ENCODE data around the gene RACGAP1.

RACGAP1 gene

DNA sequence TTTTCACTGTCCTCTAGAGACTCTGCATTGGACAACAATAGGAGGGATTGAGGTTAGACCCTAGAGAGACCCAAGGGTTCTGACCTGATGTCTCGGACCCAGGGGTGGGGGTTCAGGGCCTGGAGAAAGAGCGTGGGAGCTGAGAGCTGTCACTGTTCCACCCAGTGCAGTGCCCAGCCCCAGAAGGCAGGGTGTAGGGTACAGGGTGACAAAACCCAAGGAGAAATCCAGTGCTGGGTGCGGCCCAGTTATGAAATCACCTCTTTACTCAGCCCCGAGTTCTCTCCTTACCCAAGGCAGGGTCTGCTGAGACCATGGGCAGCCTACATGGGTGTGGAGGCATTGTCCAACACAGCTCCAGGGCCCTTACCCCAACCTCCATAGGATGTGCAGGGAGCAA, 72.1 kb downstream of the RACGAP1 start:
- Histone ChIP-seq H3K4me1 (ENCODE audit: control insufficient read depth, insufficient read depth, low read length, poor library complexity, severe bottlenecking) (peaks cover 6% of the 10 kb centered on the region), H3K4me3 (ENCODE audit: extremely low read depth, insufficient read depth, low read length, poor library complexity, severe bottlenecking) (no peak overlapping the region), H3K27ac (ENCODE audit: low read depth, low read length, severe bottlenecking) (no peak overlapping the region), H3K9me3 (ENCODE audit: control insufficient read depth, low read length) (no peaks in the 10 kb centered on the region), H3K36me3 (ENCODE audit: control insufficient read depth, insufficient read depth, low read length) (no peaks in the 10 kb centered on the region)
- WGBS, 2 experiments (ENCODE audit: insufficient coverage in 2 of 2), result 94 to 100% methylated on average over 3 to 4 of the region's 4 CpGs

DNA sequence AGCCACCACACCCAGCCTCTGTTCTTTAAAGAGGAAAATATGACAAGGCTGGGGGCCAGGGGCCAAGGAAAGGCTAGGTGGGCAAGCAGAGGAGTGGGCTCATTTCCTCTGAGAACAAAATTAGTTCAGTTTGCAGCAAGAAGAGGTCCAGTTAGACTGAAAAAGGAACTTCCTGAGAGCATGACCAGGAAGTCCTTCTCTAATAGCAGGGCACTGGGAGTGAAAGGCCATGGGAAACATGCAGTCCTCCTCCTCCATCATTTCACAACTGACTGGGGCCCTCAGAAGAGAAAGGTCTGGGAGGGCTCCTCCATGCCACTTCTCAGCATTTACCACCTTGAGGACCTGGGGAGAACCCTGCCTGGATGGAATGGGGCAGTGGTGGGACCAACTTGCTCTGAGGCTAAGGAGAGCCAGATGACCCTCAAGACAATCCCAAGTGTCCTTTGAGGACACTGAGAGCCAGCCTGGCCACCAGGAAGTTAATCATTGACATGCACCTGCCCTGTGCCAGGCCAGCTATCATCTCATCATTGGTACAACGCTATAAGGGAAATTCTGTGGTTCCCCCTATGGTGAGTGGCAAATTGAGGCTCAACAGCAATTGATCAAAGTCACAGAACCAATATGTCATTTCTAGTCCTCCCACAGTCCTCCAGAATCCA, 72.8 kb downstream of the RACGAP1 start:
- Histone ChIP-seq H3K36me3 (ENCODE audit: control insufficient read depth, insufficient read depth, low read length) (no peaks in the 10 kb centered on the region), H3K4me3 (ENCODE audit: extremely low read depth, insufficient read depth, low read length, poor library complexity, severe bottlenecking) (no peak overlapping the region), H3K9me3 (ENCODE audit: control insufficient read depth, low read length) (no peaks in the 10 kb centered on the region), H3K4me1 (ENCODE audit: control insufficient read depth, insufficient read depth, low read length, poor library complexity, severe bottlenecking) (peaks cover 6% of the 10 kb centered on the region), H3K27ac (ENCODE audit: low read depth, low read length, severe bottlenecking) (no peak overlapping the region)
- 88% methylated on average over 1 of the region's 1 CpG; no CpG with 5 or more reads in 1 of the 2 experiments for WGBS, 2 experiments (ENCODE audit: insufficient coverage in 2 of 2)

DNA sequence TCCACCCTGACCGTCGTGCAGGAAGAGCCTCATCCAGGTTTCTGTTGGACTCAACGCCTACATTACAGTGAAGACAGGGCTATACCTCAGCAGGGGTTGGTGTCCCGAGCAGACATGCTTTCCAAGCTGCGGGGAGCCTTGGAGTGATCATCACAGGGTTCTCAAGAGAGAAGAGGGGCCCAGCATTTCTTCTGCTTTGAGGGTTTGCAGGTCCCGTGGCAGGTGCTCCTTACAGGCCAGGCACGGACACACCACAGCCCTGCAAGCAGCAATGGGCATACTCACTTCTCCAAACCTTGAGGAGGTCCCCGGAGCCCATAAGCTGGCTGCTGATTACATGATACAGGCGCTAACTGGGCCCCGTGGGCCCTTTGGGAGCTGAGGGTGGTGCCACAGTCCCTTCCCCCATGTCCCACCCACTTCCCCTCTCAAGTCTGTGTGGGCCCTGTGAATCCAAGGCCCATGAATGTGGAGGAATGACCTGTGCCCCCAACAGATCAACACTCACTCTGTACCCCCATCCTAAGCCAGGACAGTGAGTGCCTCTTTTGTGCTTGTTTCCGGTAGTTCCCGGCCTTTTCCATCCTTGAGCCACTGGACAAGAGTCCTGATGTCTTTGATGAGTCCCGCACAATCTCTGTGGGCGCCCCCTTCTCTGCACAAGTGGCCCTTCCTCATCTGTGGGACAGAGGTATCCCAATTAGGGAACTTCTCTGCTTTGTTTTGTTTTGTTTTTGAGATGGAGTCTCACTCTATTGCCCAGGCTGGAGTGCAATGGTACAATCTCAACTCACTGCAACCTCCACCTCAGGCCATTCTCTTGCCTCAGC, 73.7 kb downstream of the RACGAP1 start:
- no peak overlapping the region for H3K4me3 ChIP-seq (ENCODE audit: extremely low read depth, insufficient read depth, low read length, poor library complexity, severe bottlenecking)
- 80 to 90% methylated on average over 12 to 14 of the region's 14 CpGs for WGBS, 2 experiments (ENCODE audit: insufficient coverage in 2 of 2)
- H3K36me3 ChIP-seq (ENCODE audit: control insufficient read depth, insufficient read depth, low read length), result no peaks in the 10 kb centered on the region
- H3K4me1 ChIP-seq (ENCODE audit: control insufficient read depth, insufficient read depth, low read length, poor library complexity, severe bottlenecking), result peaks cover 6% of the 10 kb centered on the region
- H3K27ac ChIP-seq (ENCODE audit: low read depth, low read length, severe bottlenecking), result no peak overlapping the region
- no peaks in the 10 kb centered on the region for H3K9me3 ChIP-seq (ENCODE audit: control insufficient read depth, low read length)

DNA sequence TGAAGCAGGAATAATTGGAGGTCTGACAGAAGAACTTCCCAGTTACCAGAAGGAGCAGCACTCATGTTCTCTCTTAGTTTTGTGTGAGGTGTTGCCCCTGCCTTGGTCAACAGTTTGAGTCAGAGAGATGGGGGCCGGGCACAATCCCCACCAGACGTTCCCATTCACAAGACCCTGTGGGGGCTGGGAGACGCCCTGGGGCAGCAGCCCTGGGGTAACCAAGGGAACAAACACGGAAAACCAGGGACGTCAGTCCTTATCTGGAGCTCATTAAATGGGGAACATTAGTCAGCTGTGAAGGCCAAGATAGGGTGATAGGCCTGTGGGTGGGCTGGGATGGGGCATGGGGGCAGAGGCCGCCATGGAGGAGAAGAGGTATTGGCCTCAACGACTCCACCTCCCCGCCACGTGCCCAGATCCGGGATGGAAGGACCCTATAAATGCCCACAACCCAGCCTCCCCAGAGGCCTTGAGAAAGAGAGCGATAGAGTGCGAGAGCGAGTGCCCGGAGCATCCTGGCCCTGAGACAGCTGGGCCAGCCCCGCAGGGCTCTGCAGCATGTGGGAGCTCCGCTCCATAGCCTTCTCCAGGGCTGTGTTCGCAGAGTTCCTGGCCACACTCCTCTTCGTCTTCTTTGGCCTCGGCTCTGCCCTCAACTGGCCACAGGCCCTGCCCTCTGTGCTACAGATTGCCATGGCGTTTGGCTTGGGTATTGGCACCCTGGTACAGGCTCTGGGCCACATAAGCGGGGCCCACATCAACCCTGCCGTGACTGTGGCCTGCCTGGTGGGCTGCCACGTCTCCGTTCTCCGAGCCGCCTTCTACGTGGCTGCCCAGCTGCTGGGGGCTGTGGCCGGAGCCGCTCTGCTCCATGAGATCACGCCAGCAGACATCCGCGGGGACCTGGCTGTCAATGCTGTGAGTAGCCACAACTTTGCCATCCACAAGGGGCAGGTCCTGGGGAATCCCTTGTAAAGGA, 74.7 kb downstream of the RACGAP1 start, which contains the start of gene AQP2:
Gene AQP2 (plus strand): TSS at position 465 of the 979 bp plus-strand sequence. CDS start 94 bp downstream, at position 559.
- 91 to 93% methylated on average over 25 to 31 of the region's 32 CpGs for WGBS, 2 experiments (ENCODE audit: insufficient coverage in 2 of 2)
- no peaks in the 10 kb centered on the region for H3K36me3 ChIP-seq (ENCODE audit: control insufficient read depth, insufficient read depth, low read length)
- H3K4me3 ChIP-seq (ENCODE audit: extremely low read depth, insufficient read depth, low read length, poor library complexity, severe bottlenecking), result no peak within 1 kb of the TSS
- H3K9me3 ChIP-seq (ENCODE audit: control insufficient read depth, low read length), result no peaks in the 10 kb centered on the region
- H3K27ac ChIP-seq (ENCODE audit: low read depth, low read length, severe bottlenecking), result no peak within 1 kb of the TSS
- peaks cover 6% of the 10 kb centered on the region for H3K4me1 ChIP-seq (ENCODE audit: control insufficient read depth, insufficient read depth, low read length, poor library complexity, severe bottlenecking)

DNA sequence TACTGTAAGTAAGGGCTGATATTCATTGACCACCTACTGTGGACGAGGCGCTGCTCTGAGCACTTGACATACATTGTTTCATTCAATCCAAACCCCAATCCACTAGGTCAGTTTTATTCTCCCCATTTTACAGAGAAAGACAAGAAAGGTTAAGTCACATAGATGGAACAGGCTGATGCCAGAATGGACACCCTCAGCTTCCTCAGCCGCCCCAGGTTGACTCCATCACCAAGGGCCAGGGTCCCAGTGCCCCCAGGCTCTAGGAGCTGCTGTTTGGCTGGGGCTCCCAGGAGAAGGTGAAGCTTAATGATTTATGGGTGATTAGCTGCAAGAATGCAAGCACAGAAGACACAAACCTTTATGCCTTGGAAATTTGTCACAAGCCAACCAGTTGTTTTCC, 75.4 kb downstream of the RACGAP1 start:
- Histone ChIP-seq H3K36me3 (ENCODE audit: control insufficient read depth, insufficient read depth, low read length) (no peaks in the 10 kb centered on the region), H3K4me3 (ENCODE audit: extremely low read depth, insufficient read depth, low read length, poor library complexity, severe bottlenecking) (no peak overlapping the region), H3K4me1 (ENCODE audit: control insufficient read depth, insufficient read depth, low read length, poor library complexity, severe bottlenecking) (peaks cover 10% of the 10 kb centered on the region), H3K27ac (ENCODE audit: low read depth, low read length, severe bottlenecking) (no peak overlapping the region), H3K9me3 (ENCODE audit: control insufficient read depth, low read length) (no peaks in the 10 kb centered on the region)
- 100% methylated on average over 1 of the region's 3 CpGs for WGBS, 2 experiments (ENCODE audit: insufficient coverage in 2 of 2)

DNA sequence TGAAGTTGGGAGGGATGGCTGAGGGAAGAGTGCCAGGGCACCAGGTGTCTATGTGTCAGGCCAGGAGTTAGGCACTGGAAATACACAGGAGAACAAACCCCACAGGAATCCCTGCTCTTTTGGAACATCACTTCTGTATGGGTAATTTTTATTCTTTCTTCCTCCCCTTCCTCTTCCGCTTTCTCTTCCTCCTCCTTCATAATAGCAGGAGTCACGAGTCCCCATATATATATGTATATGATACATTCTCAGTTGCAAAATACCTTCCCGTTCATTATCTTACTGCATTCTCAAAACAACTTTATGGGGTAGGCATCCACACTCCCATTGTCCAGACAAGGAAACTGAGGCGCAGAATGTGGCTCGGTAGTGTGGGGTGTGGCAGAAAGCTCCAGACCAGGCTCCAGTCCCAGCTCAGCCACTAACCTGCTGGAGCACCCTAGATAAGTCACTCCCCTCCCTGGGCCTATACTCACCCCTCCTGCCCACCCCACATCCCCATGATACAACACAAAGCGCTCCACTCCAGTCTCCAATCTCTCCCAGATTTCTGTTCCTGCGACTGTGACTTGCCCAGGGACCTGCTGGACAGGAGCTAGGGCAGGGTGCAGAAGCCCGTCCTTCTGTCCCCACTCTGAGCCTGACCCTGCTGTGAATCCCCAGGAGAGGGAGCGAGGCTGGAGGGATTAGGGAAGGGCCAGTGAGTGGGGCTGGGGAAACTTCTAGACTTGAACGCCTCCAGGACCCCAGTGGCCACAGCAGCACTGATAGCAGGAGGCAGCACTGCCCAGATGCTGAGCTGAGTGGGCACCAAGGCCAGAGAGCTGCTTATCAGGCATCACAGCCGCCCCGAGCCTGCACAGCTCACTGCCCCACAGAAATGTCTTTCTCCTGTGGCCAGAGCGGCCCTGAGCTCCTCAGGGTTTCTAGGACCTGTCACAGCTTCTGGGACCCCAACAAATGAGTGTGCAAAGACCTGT, 76.1 kb downstream of the RACGAP1 start:
- Histone ChIP-seq H3K4me3 (ENCODE audit: extremely low read depth, insufficient read depth, low read length, poor library complexity, severe bottlenecking) (no peak overlapping the region), H3K27ac (ENCODE audit: low read depth, low read length, severe bottlenecking) (no peak overlapping the region), H3K36me3 (ENCODE audit: control insufficient read depth, insufficient read depth, low read length) (no peaks in the 10 kb centered on the region), H3K9me3 (ENCODE audit: control insufficient read depth, low read length) (no peaks in the 10 kb centered on the region), H3K4me1 (ENCODE audit: control insufficient read depth, insufficient read depth, low read length, poor library complexity, severe bottlenecking) (peaks cover 10% of the 10 kb centered on the region)
- WGBS, 2 experiments (ENCODE audit: insufficient coverage in 2 of 2), result 86 to 90% methylated on average over 5 to 6 of the region's 13 CpGs

DNA sequence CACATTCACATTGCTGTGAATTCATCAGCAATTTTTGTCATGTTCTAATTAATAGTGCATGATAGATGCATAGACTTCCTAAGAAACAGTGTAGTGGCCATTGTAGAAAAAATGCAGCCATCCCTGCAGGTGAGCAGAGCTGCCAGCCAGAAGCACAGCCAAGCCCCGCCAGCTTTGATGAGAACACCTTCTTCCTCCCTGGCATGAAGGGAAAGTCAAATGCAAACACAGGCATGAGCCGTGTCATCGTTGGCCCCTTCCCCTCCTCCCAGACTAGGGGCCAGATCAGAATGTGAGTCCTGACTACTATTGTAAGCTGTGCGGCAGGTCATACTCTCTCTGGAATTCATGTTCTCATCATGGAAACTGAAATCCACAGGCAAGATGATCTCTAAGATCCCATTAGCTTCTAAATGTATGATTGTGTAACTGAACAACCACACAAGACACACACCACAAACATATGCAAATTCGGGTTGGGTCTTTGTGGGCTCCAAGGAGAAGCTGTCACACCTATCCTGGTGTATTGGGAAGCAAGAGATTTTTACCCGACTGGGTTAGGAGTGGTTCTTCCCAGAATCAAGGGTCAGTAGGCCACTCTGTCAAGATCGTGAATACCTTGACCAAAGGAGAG, 77.6 kb downstream of the RACGAP1 start:
- 83 to 86% methylated on average over 6 to 7 of the region's 7 CpGs for WGBS, 2 experiments (ENCODE audit: insufficient coverage in 2 of 2)
- peaks cover 11% of the 10 kb centered on the region for H3K4me1 ChIP-seq (ENCODE audit: control insufficient read depth, insufficient read depth, low read length, poor library complexity, severe bottlenecking)
- no peak overlapping the region for H3K4me3 ChIP-seq (ENCODE audit: extremely low read depth, insufficient read depth, low read length, poor library complexity, severe bottlenecking)
- no peaks in the 10 kb centered on the region for H3K36me3 ChIP-seq (ENCODE audit: control insufficient read depth, insufficient read depth, low read length)
- no peaks in the 10 kb centered on the region for H3K9me3 ChIP-seq (ENCODE audit: control insufficient read depth, low read length)
- H3K27ac ChIP-seq (ENCODE audit: low read depth, low read length, severe bottlenecking), result no peak overlapping the region

DNA sequence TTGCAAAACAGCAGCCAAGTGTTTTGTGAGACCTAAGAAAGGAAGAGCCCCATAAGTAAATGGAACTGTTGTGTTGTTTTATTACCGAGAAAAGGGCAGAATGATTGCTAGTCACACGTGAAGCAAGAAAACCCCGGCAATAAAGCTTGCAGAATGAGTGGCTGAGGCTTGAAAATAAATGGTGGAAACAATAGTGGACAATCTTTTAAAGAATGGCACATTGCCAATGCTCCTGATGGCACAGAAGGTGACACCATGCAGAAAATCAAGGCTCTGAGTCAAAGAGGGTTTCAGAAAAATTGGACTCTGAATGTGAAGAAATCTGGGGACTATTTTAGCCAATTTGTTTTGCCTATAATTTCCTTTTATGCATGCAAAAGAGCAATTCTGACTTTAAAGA, 78.8 kb downstream of the RACGAP1 start:
- no peaks in the 10 kb centered on the region for H3K36me3 ChIP-seq (ENCODE audit: control insufficient read depth, insufficient read depth, low read length)
- H3K27ac ChIP-seq (ENCODE audit: low read depth, low read length, severe bottlenecking), result no peak overlapping the region
- H3K4me3 ChIP-seq (ENCODE audit: extremely low read depth, insufficient read depth, low read length, poor library complexity, severe bottlenecking), result no peak overlapping the region
- H3K4me1 ChIP-seq (ENCODE audit: control insufficient read depth, insufficient read depth, low read length, poor library complexity, severe bottlenecking), result peaks cover 13% of the 10 kb centered on the region
- WGBS, 2 experiments (ENCODE audit: insufficient coverage in 2 of 2), result 82 to 91% methylated on average over 3 of the region's 3 CpGs
- no peaks in the 10 kb centered on the region for H3K9me3 ChIP-seq (ENCODE audit: control insufficient read depth, low read length)

DNA sequence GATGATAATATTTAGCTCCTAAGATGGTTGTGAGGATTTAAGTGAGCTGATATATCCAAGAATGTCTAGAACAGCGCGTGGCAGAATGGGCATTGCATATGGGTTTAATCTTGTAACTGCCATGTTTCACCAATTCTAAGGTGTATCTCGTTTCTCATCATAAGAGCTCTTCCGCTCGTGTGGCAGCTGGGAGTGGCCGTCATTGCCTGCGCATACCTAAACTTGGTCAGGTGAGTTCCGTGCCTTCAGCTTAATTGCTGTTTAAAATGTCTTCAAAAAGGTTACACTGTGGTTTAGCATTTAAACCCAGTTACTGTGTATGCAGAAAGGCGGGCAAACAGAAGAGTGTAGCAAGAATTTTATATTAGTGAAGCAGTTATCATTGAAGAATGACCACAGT, 79.2 kb downstream of the RACGAP1 start:
- WGBS, 2 experiments (ENCODE audit: insufficient coverage in 2 of 2), result 71 to 73% methylated on average over 8 to 9 of the region's 9 CpGs
- Histone ChIP-seq H3K4me3 (ENCODE audit: extremely low read depth, insufficient read depth, low read length, poor library complexity, severe bottlenecking) (no peak overlapping the region), H3K9me3 (ENCODE audit: control insufficient read depth, low read length) (no peaks in the 10 kb centered on the region), H3K36me3 (ENCODE audit: control insufficient read depth, insufficient read depth, low read length) (no peaks in the 10 kb centered on the region), H3K4me1 (ENCODE audit: control insufficient read depth, insufficient read depth, low read length, poor library complexity, severe bottlenecking) (peaks cover 13% of the 10 kb centered on the region), H3K27ac (ENCODE audit: low read depth, low read length, severe bottlenecking) (no peak overlapping the region)
